T follicular helper cell (primary cell): ENCODE data around the gene CPNE1.
A peak's percentile ranks its signal among the peaks of the same experiment; 100 is the strongest.
"Not testable (repeated sequence)": the region's sequence is repeated elsewhere in the genome, so short reads cannot be mapped to it uniquely, and the experiment has no call there.

Source experiments
- DNase-seq: peaks from one replicate; pipeline ENCODE4 v3.0.0-alpha.2; 2020; ENCODE audit warnings: low read depth
- total RNA-seq, 2 experiments: gene quantifications; one replicate each; lab custom pipeline; 2026; lab: John Stamatoyannopoulos, UW

Gene CPNE1
- total RNA-seq: 101 to 136 reads per million in 2 experiments

GRCh38 chr20:35664466-35665206, at the start of gene CPNE1, which contains the start of gene RBM12:
TSS of gene CPNE1 (minus strand) at chr20:35664900. CDS start at chr20:35632923, 31,977 bp downstream.
TSS of gene RBM12 (minus strand) at chr20:35664900. CDS start at chr20:35655322, 9,578 bp downstream.
- DNase-seq: peak; percentile 89

GRCh38 chr20:35714127-35714526, 49.4 kb upstream of the CPNE1 start:
- DNase-seq: no peak

GRCh38 chr20:35713120-35713519, 48.4 kb upstream of the CPNE1 start:
- DNase-seq: not testable (repeated sequence)

- DNase-seq: no peak
Measured at GRCh38 chr20:35711588-35712209, 47.0 kb upstream of the CPNE1 start.

- DNase-seq: no peak
Measured at GRCh38 chr20:35710884-35711587, 46.3 kb upstream of the CPNE1 start.

- DNase-seq: no peak
Measured at GRCh38 chr20:35710039-35710438, 45.3 kb upstream of the CPNE1 start.

GRCh38 chr20:35709259-35709658, 44.6 kb upstream of the CPNE1 start:
- no peak for DNase-seq

- no peak for DNase-seq
Measured at GRCh38 chr20:35708502-35708901, 43.8 kb upstream of the CPNE1 start.

- DNase-seq: not testable (repeated sequence)
Measured at GRCh38 chr20:35706591-35707529, 42.2 kb upstream of the CPNE1 start.

- DNase-seq: not testable (repeated sequence)
Measured at GRCh38 chr20:35705894-35706293, 41.2 kb upstream of the CPNE1 start.

- no peak for DNase-seq
Measured at GRCh38 chr20:35704514-35705261, 40.0 kb upstream of the CPNE1 start.

- DNase-seq: no peak
Measured at GRCh38 chr20:35702824-35703695, 38.4 kb upstream of the CPNE1 start.

GRCh38 chr20:35702051-35702823, 37.5 kb upstream of the CPNE1 start:
- no peak for DNase-seq

- DNase-seq: no peak
Measured at GRCh38 chr20:35700625-35701148, 36.0 kb upstream of the CPNE1 start.

GRCh38 chr20:35699957-35700624, 35.4 kb upstream of the CPNE1 start:
- DNase-seq: no peak

- peak; percentile 82 for DNase-seq
Measured at GRCh38 chr20:35699127-35699956, 34.6 kb upstream of the CPNE1 start, which contains the start of the genes NFS1 and ROMO1. TSS of gene NFS1 (minus strand) at chr20:35699352. CDS start at chr20:35699288, 64 bp downstream. TSS of gene ROMO1 (plus strand) at chr20:35699405. CDS start at chr20:35699633, 228 bp downstream.
